ENCODE data around the gene SETD3. TPM values are rescaled to one million over a fixed set of nuclear protein-coding genes. Genes with fewer than 3 reads are reported as not detected.

Gene SETD3
- total and polyA plus RNA-seq, 10 of the 15 experiments (the other 5 are each of a cell fraction or from before 2014, with no cell fraction given): 11.3 to 44.2 (median 36.5) TPM

DNA sequence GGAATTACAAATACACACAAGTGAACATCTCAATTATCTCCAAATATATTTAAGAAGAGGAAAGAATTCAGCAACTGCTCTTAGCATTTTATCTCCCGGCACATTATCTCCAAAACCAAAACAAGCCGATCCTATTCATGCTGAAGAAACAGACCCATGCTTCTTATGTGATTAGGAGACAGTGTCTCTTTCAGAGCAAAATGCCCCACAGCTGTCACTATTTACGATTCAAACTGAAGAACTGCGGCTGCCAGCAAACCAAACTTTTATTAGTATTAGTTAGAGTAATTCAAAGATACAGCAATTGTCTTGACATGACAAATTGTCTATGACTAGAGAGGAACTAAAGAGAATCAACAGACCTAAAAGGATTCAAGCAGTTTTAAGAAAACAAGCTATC, 79.4 kb downstream of the SETD3 start (continued):
- TF ChIP-seq, protein P1, sequence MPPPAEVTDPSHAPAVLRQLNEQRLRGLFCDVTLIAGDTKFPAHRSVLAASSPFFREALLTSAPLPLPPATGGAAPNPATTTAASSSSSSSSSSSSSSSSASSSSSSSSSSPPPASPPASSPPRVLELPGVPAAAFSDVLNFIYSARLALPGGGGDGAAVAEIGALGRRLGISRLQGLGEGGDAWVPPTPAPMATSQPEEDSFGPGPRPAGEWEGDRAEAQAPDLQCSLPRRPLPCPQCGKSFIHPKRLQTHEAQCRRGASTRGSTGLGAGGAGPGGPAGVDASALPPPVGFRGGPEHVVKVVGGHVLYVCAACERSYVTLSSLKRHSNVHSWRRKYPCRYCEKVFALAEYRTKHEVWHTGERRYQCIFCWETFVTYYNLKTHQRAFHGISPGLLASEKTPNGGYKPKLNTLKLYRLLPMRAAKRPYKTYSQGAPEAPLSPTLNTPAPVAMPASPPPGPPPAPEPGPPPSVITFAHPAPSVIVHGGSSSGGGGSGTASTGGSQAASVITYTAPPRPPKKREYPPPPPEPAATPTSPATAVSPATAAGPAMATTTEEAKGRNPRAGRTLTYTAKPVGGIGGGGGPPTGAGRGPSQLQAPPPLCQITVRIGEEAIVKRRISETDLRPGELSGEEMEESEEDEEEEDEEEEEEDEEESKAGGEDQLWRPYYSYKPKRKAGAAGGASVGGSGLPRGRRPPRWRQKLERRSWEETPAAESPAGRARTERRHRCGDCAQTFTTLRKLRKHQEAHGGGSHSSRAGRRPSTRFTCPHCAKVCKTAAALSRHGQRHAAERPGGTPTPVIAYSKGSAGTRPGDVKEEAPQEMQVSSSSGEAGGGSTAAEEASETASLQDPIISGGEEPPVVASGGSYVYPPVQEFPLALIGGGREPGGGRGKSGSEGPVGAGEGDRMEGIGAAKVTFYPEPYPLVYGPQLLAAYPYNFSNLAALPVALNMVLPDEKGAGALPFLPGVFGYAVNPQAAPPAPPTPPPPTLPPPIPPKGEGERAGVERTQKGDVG (CRISPR knock-in tag; IDR thresholded peaks at IDR 0.05): no peak
- TF ChIP-seq MTA2 (IDR thresholded peaks at IDR 0.05; ENCODE audit: low read depth): no peak
- TF ChIP-seq NR2F1 (conservative IDR thresholded peaks at IDR 0.05): no peak
- TF ChIP-seq, protein P2, sequence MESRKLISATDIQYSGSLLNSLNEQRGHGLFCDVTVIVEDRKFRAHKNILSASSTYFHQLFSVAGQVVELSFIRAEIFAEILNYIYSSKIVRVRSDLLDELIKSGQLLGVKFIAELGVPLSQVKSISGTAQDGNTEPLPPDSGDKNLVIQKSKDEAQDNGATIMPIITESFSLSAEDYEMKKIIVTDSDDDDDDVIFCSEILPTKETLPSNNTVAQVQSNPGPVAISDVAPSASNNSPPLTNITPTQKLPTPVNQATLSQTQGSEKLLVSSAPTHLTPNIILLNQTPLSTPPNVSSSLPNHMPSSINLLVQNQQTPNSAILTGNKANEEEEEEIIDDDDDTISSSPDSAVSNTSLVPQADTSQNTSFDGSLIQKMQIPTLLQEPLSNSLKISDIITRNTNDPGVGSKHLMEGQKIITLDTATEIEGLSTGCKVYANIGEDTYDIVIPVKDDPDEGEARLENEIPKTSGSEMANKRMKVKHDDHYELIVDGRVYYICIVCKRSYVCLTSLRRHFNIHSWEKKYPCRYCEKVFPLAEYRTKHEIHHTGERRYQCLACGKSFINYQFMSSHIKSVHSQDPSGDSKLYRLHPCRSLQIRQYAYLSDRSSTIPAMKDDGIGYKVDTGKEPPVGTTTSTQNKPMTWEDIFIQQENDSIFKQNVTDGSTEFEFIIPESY (IDR thresholded peaks at IDR 0.05): no peak
- TF ChIP-seq, protein P3, sequence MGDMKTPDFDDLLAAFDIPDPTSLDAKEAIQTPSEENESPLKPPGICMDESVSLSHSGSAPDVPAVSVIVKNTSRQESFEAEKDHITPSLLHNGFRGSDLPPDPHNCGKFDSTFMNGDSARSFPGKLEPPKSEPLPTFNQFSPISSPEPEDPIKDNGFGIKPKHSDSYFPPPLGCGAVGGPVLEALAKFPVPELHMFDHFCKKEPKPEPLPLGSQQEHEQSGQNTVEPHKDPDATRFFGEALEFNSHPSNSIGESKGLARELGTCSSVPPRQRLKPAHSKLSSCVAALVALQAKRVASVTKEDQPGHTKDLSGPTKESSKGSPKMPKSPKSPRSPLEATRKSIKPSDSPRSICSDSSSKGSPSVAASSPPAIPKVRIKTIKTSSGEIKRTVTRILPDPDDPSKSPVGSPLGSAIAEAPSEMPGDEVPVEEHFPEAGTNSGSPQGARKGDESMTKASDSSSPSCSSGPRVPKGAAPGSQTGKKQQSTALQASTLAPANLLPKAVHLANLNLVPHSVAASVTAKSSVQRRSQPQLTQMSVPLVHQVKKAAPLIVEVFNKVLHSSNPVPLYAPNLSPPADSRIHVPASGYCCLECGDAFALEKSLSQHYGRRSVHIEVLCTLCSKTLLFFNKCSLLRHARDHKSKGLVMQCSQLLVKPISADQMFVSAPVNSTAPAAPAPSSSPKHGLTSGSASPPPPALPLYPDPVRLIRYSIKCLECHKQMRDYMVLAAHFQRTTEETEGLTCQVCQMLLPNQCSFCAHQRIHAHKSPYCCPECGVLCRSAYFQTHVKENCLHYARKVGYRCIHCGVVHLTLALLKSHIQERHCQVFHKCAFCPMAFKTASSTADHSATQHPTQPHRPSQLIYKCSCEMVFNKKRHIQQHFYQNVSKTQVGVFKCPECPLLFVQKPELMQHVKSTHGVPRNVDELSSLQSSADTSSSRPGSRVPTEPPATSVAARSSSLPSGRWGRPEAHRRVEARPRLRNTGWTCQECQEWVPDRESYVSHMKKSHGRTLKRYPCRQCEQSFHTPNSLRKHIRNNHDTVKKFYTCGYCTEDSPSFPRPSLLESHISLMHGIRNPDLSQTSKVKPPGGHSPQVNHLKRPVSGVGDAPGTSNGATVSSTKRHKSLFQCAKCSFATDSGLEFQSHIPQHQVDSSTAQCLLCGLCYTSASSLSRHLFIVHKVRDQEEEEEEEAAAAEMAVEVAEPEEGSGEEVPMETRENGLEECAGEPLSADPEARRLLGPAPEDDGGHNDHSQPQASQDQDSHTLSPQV (IDR thresholded peaks at IDR 0.05): no peak
- no peak for TF ChIP-seq POLR2AphosphoS5 (IDR thresholded peaks at IDR 0.05; ENCODE audit: low read length)

Measured in GM12878 (cell line).